Naive thymus-derived CD8-positive, alpha-beta T cell (primary cell): ENCODE data around the gene KIFC3. TPM values are rescaled to one million over a fixed set of nuclear protein-coding genes. Genes with fewer than 3 reads are reported as not detected.
A peak's percentile ranks its signal among the peaks of the same experiment; 100 is the strongest.

ENCODE experiments used
- ATAC-seq, 2 donors: fragments of 150-1000 bp; cut with Tn5 transposase in 1 of 2; sonication (Bioruptor Pico), chemical (Tn5 transposase) in 1 of 2; 1 replicate in 1 of 2; 2 replicates in 1 of 2; pipeline ENCODE4 v1.10.0; 2021; ENCODE audit warnings: mild to moderate bottlenecking in 2 of 2, moderate library complexity in 2 of 2
- POLR2A ChIA-PET: fragments of 350-600 bp; sonication (Branson Sonifier 250); formaldehyde crosslinking; loops from one replicate; lab custom pipeline; 2021; ENCODE audit warnings: antibody characterized with exemption; lab: Charles Lee
- DNase-seq, 10 donors: peaks; one replicate each; pipeline versions ENCODE4 v3.0.0 to v3.0.0-alpha.2; 2020 to 2022
- H3K27ac Mint-ChIP-seq, 10 donors: one replicate each; pipeline ENCODE4 v1.8.0; 2020 to 2022; ENCODE audit warnings: mild to moderate bottlenecking in 10 of 10, mixed read lengths in 10 of 10, moderate library complexity in 4 of 10, inconsistent platforms in 1 of 10
- H3K27me3 Mint-ChIP-seq, 5 donors: one replicate each; pipeline ENCODE4 v1.8.0; 2021 to 2022; ENCODE audit warnings: mixed read lengths in 5 of 5
- H3K36me3 Mint-ChIP-seq, 3 donors: one replicate each; pipeline ENCODE4 v1.8.0; 2020 to 2022; ENCODE audit warnings: mixed read lengths in 3 of 3, mild to moderate bottlenecking in 2 of 3, inconsistent platforms in 1 of 3
- H3K4me1 Mint-ChIP-seq, 4 donors: one replicate each; pipeline ENCODE4 v1.8.0; 2021 to 2022; ENCODE audit warnings: mixed read lengths in 4 of 4
- H3K4me3 Mint-ChIP-seq, 10 donors: one replicate each; pipeline ENCODE4 v1.8.0; 2020 to 2022; ENCODE audit warnings: mild to moderate bottlenecking in 10 of 10, mixed read lengths in 10 of 10, moderate library complexity in 6 of 10, inconsistent platforms in 1 of 10
- H3K9me3 Mint-ChIP-seq, 9 donors: one replicate each; pipeline ENCODE4 v1.8.0; 2020 to 2022; ENCODE audit warnings: mixed read lengths in 9 of 9, mild to moderate bottlenecking in 3 of 9, inconsistent platforms in 1 of 9, moderate library complexity in 1 of 9
- polyA plus RNA-seq, 3 donors: library from polyadenylated mRNA; unstranded; fragments of 300-500 nt; fragmentation: Illumina TruSeq; gene quantifications; one replicate each; pipeline ENCODE4 v1.2.3, GENCODE V29; 2021
- total RNA-seq, 8 experiments: library from RNA in 2 of 8; stranded (reverse) in 2 of 8; gene quantifications; one replicate each; pipeline ENCODE4 v1.2.3 and lab custom pipeline; 2021 to 2026

Gene KIFC3
- total and polyA plus RNA-seq, 5 experiments from 2014 or later: 0.23 to 0.44 (median 0.36) TPM; not detected in 2

GRCh38 chr16:57762365-57763040 is 39.8 kb downstream of the KIFC3 start:
- POLR2A ChIA-PET: no interaction called here
- no peaks in the 10 kb centered on the region for H3K9me3 Mint-ChIP-seq
- DNase-seq: no peak
- no peak for ATAC-seq
- no peaks in the 10 kb centered on the region for H3K4me1 Mint-ChIP-seq
- peak overlapping the region in 1 of 10 donors; percentile 53 for H3K27ac Mint-ChIP-seq
- no peaks in the 10 kb centered on the region for H3K27me3 Mint-ChIP-seq
- no peaks in the 10 kb centered on the region for H3K36me3 Mint-ChIP-seq
- no peak overlapping the region for H3K4me3 Mint-ChIP-seq

DNA sequence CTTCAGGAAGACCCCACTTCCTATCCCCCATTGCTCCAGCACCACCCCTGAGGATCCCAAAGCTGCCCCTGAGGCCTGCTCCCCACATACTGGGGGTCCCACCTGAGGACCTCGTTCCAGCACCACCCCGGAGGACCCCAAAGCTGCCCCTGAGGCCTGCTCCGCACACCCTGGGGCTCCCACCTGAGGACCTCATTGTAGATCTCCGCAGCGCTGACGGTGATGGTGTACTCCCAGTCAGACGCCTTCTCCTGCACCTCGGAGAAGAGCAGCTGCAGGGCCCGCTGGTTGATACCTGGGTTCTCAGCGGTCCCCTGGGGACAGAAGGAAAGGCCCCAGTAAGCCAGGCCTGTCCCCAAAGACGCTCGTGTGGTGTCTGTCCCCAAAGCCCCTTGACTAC is 40.3 kb downstream of the KIFC3 start:
- ATAC-seq: no peak

DNA sequence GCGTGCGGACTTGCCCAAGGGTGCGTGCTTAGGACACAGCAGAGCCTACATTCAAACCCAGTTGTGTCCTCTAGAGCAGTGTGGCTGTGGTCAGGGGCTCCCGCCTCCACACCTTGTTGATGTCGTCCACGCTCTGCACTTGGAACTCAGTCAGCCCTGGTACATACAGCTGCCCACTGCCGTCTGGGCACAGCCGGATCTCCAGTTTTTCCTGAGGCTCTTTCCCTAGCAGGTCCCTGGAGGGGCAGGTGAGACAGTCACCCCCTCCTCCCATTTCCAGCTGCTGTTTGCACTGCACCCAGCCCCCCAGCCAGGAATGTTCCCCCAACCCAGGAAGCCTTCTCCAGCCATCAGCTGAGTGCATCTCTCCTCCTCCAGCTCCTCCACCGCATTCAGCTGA is 41.0 kb downstream of the KIFC3 start:
- H3K27ac Mint-ChIP-seq: peak overlapping the region in 1 of 10 donors; percentile 65
- no peaks in the 10 kb centered on the region for H3K9me3 Mint-ChIP-seq
- no peak for DNase-seq
- no peak for ATAC-seq
- POLR2A ChIA-PET: no interaction called here
- H3K4me1 Mint-ChIP-seq: peaks cover 0 to 2% (median under 1%) of the 10 kb centered on the region in 4 donors
- no peaks in the 10 kb centered on the region for H3K27me3 Mint-ChIP-seq
- H3K36me3 Mint-ChIP-seq: peaks cover 0 to under 1% (median 0%) of the 10 kb centered on the region in 3 donors
- H3K4me3 Mint-ChIP-seq: no peak overlapping the region

More for the DNA sequence above, 40.3 kb downstream of the KIFC3 start:
- POLR2A ChIA-PET: no interaction called here
- no peaks in the 10 kb centered on the region for H3K9me3 Mint-ChIP-seq
- H3K27ac Mint-ChIP-seq: peak overlapping the region in 2 of 10 donors; percentile 53 to 76
- no peak for DNase-seq
- H3K4me3 Mint-ChIP-seq: no peak overlapping the region
- H3K27me3 Mint-ChIP-seq: no peaks in the 10 kb centered on the region
- no peaks in the 10 kb centered on the region for H3K36me3 Mint-ChIP-seq
- peaks cover 0 to 2% (median 0%) of the 10 kb centered on the region in 4 donors for H3K4me1 Mint-ChIP-seq

DNA sequence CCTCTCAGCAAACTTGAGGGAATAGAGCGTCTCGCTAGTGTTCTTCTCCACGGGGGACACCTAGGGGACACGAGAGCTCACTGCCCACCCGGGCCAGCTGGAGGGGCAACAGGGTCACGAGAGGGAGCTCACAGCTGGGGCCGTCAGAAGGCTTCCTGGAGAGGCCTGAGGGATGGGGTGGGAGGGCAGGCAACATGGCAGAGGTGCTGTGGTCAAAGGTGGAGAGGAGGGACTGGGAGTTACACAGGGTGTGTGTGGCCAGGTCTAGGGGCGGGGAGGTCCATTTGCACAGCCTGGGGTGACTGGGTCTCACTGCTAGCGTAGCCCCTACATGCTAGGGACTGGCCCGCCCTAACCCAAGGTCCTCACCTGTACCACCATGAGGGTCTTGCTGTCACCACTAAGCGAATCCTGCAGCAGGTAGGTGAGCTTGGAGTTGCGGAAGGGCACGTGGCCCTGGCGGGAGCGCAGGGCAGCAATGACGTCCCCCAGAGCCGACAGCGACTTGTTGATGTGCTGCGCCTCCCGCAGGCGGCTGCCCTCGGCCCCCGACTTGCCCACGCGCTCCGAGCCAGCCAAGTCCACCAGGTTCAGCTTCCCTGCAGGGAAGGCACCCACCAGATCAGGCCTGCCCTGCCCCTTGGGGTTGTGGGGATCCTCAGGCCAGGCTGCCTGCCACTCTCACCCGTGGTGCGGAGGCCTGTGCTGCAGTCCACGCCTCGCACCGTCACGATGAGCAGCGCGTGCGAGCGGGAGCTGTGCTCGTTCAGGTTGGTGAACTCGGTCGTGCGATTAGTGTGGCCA is 41.7 kb downstream of the KIFC3 start:
- POLR2A ChIA-PET: interaction anchor here (0.6 kb wide), 1 partner anchor 44 kb away, joined by 3 read pairs; no protein-coding TSS in a partner anchor
- ATAC-seq: no peak
- Mint-ChIP-seq H3K36me3 (peaks cover 0 to 5% (median 0%) of the 10 kb centered on the region in 3 donors), H3K9me3 (no peaks in the 10 kb centered on the region), H3K27me3 (no peaks in the 10 kb centered on the region), H3K27ac (peak overlapping the region in 1 of 10 donors; percentile 21), H3K4me1 (peaks cover 0 to 3% (median 1%) of the 10 kb centered on the region in 4 donors), H3K4me3 (no peak overlapping the region)
- DNase-seq: no peak

DNA sequence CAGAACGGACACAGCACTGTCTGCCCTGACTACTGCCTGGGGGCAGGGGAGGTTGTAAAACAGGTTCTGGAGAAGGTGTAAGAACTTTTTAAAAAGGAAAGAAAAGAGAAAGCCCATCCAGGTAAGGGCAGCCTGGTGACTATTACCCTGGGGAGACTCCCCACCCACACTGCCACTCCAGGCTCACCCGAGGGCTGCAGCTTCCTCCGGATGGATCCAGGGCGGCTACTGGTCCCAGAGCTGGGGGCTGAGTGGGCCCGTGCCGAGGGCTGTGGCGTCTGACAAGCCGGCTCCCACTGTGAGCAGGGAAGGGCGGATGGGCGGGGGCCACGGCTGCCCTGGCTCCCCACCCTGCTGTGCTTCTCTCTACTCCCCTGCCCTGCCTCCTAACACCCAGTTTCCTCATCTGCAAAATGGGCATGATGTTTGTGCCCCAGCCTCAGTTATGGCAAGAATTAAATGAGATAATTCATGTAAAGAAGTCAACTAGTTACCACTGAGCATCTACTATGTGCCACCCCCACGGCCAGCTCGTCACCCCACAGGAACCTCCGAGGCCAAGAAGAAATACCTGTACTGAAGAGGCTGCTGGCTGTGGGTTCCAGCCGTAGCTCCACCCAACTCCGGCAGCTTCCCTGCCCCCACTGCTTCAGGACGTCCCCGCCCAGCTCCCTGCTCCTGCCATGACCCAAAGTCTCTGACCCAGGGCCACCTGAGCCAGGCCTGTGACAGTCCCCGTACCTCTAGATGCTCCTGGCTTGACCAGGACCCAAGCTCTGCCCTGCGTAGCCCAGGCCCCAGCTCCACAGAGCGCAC is 42.5 kb downstream of the KIFC3 start:
- H3K9me3 Mint-ChIP-seq: no peaks in the 10 kb centered on the region
- DNase-seq: no peak
- H3K27me3 Mint-ChIP-seq: no peaks in the 10 kb centered on the region
- H3K4me1 Mint-ChIP-seq: peaks cover 0 to 3% (median 1%) of the 10 kb centered on the region in 4 donors
- POLR2A ChIA-PET: interaction anchor here (0.6 kb wide), 1 partner anchor 45 kb away, joined by 3 read pairs; no protein-coding TSS in a partner anchor
- peak overlapping the region in 3 of 10 donors; percentile 21 to 43 (median 27) for H3K27ac Mint-ChIP-seq
- H3K36me3 Mint-ChIP-seq: peaks cover 0 to 6% (median 0%) of the 10 kb centered on the region in 3 donors
- ATAC-seq: no peak
- H3K4me3 Mint-ChIP-seq: no peak overlapping the region

GRCh38 chr16:57759131-57759530 is 43.2 kb downstream of the KIFC3 start:
- DNase-seq: no peak
- Mint-ChIP-seq H3K36me3 (peaks cover 0 to 7% (median 0%) of the 10 kb centered on the region in 3 donors), H3K9me3 (no peaks in the 10 kb centered on the region), H3K27me3 (no peaks in the 10 kb centered on the region), H3K27ac (no peak overlapping the region), H3K4me3 (no peak overlapping the region), H3K4me1 (peaks cover 0 to 4% (median 1%) of the 10 kb centered on the region in 4 donors)
- POLR2A ChIA-PET: no interaction called here
- ATAC-seq: no peak

DNA sequence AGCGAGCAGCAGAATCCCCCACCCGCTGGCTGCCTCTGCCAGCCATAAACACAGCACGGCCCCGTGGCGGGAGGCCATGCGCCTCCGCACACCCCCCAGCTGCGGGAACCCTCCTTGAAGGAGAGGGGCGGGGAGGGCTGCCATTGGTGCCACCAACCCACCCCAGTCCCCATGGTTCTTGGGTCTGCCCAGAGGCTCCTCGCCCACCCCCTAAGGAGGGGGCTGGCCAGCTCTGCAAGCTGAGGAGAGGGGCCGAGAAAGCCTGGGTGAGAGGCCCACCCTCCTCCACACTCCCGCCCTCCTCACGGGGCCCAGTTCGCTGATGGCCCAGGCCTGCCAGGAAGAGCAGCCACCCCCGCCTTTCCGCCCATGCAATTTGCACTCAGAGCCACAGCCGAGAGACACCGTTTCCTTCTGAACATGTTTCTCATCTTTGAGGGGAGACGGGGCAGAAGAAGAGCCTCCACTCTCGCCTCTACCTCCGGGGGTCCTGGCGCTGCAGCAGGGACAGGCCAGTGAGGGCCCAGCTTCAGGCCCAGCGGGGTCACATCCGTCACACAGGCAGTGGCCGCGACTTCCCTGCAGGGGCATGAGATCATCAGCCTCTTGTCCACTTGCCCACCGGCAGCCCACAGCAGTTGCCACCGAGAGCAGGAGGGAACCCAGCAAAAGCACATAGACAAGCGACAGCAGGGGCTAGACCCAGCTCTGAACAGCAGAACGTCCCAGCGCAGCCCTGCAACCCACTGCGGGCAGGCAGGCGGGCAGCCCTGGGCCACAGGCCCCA is 43.8 kb downstream of the KIFC3 start:
- POLR2A ChIA-PET: no interaction called here
- ATAC-seq (no peak), DNase-seq (no peak)

GRCh38 chr16:57757883-57758282 is 44.4 kb downstream of the KIFC3 start:
- Mint-ChIP-seq H3K36me3 (peaks cover 0 to 7% (median 0%) of the 10 kb centered on the region in 3 donors), H3K9me3 (no peaks in the 10 kb centered on the region), H3K4me1 (peaks cover 0 to 5% (median 1%) of the 10 kb centered on the region in 4 donors), H3K27ac (peak overlapping the region in 1 of 10 donors; percentile 7), H3K4me3 (no peak overlapping the region), H3K27me3 (no peaks in the 10 kb centered on the region)
- POLR2A ChIA-PET: interaction anchor here (1.3 kb wide), 1 partner anchor 242 kb away, joined by 3 read pairs; no protein-coding TSS in a partner anchor
- no peak for ATAC-seq
- no peak for DNase-seq

More for the DNA sequence above, 43.8 kb downstream of the KIFC3 start:
- Mint-ChIP-seq H3K36me3 (peaks cover 0 to 7% (median 0%) of the 10 kb centered on the region in 3 donors), H3K4me1 (peaks cover 0 to 5% (median 1%) of the 10 kb centered on the region in 4 donors), H3K27ac (no peak overlapping the region), H3K4me3 (no peak overlapping the region), H3K27me3 (no peaks in the 10 kb centered on the region), H3K9me3 (no peaks in the 10 kb centered on the region)

DNA sequence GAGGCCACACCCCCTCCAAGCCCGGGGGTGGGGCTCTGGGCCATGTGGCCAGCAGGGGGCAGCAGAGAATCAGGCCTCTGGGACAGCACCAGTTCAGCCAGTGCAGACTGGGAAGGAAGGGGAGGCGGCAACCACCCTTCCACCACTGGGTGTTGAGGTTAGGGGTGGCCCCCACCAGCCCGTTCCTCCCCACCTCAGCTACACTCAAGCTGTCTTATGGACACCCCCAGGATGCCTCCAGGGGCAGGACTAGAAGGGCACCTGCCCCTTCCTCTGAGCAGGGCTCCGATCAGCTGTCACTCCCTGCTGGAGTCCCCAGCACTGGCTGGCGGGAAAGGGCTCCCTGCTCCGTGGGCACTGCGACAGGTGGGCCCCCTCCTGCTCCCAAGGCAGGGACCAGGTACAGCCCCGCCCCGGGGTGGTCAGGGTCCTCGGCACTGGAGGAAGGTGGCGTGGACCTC is 44.9 kb downstream of the KIFC3 start:
- Mint-ChIP-seq H3K27ac (no peak overlapping the region), H3K4me1 (peaks cover 0 to 5% (median 1%) of the 10 kb centered on the region in 4 donors), H3K36me3 (peaks cover 0 to 7% (median 0%) of the 10 kb centered on the region in 3 donors), H3K9me3 (no peaks in the 10 kb centered on the region), H3K4me3 (no peak overlapping the region), H3K27me3 (no peaks in the 10 kb centered on the region)
- ATAC-seq (peak; percentile 97 to 98), DNase-seq (peak; percentile 68 to 90 (median 82))
- POLR2A ChIA-PET: interaction anchor here (0.6 to 1.3 kb wide), 2 partner anchors 148 to 243 kb away, joined by 3 read pairs; no protein-coding TSS in a partner anchor

GRCh38 chr16:57756424-57757325 is 45.6 kb downstream of the KIFC3 start:
- peaks cover 0 to 10% (median 0%) of the 10 kb centered on the region in 3 donors for H3K36me3 Mint-ChIP-seq
- POLR2A ChIA-PET: interaction anchor here (0.6 to 1.3 kb wide), 2 partner anchors 148 to 243 kb away, joined by 3 read pairs; no protein-coding TSS in a partner anchor
- no peak overlapping the region for H3K27ac Mint-ChIP-seq
- peaks cover 0 to 5% (median 1%) of the 10 kb centered on the region in 4 donors for H3K4me1 Mint-ChIP-seq
- no peak overlapping the region for H3K4me3 Mint-ChIP-seq
- DNase-seq (peak in 1 of 10 donors; percentile 44), ATAC-seq (peak in 1 of 2 donors; percentile 19)
- H3K27me3 Mint-ChIP-seq: no peaks in the 10 kb centered on the region
- no peaks in the 10 kb centered on the region for H3K9me3 Mint-ChIP-seq
